WTC11 (cell line): Measurements from ENCODE around the gene IMPDH2. TPM values are rescaled to one million over a fixed set of nuclear protein-coding genes. Genes with fewer than 3 reads are reported as not detected.
"Not testable (repeated sequence)": the region's sequence is repeated elsewhere in the genome, so short reads cannot be mapped to it uniquely, and the experiment has no call there.

ENCODE experiments used
- ATAC-seq: fragments of 200-7000 bp; cut with Tn5 transposase; 2 replicates; pipeline ENCODE4 v1.10.0; 2021; ENCODE audit warnings: mild to moderate bottlenecking, moderate library complexity
- CTCF ChIA-PET: fragments of 300-600 bp; sonication (Branson Sonifier 250); formaldehyde crosslinking; loops from one replicate; lab custom pipeline; 2021; ENCODE audit warnings: antibody characterized with exemption; lab: Charles Lee
- POLR2A ChIA-PET: fragments of 350-600 bp; sonication (Branson Sonifier 250); formaldehyde crosslinking; loops from one replicate; lab custom pipeline; 2021; ENCODE audit warnings: antibody characterized with exemption; lab: Charles Lee
- DNase-seq: peaks from one replicate; pipeline ENCODE4 v3.0.0; 2021; ENCODE audit warnings: low spot score
- H3K27ac Mint-ChIP-seq: 2 replicates; pipeline ENCODE4 v1.8.0; 2021; ENCODE audit warnings: mixed read lengths
- H3K27me3 Mint-ChIP-seq: 2 replicates; pipeline ENCODE4 v1.8.0; 2021; ENCODE audit warnings: low read depth, mild to moderate bottlenecking, moderate library complexity, mixed read lengths
- H3K36me3 Mint-ChIP-seq: 2 replicates; pipeline ENCODE4 v1.8.0; 2021; ENCODE audit warnings: mixed read lengths
- H3K4me1 Mint-ChIP-seq: 2 replicates; pipeline ENCODE4 v1.8.0; 2022; ENCODE audit warnings: mixed read lengths
- H3K4me3 Mint-ChIP-seq: 2 replicates; pipeline ENCODE4 v1.8.0; 2021; ENCODE audit warnings: mild to moderate bottlenecking, moderate library complexity, mixed read lengths
- H3K9me3 Mint-ChIP-seq: 2 replicates; pipeline ENCODE4 v1.8.0; 2021; ENCODE audit warnings: mixed read lengths
- CTCF ChIP-seq: fragments of 200-600 bp; IDR thresholded peaks from 2 replicates; pipeline ENCODE4 v1.8.0; 2022; ENCODE audit warnings: antibody characterized with exemption
- E2F1 ChIP-seq: sonication (generic); formaldehyde crosslinking; IDR thresholded peaks from 2 replicates; pipeline ENCODE4 v1.8.0; 2022; ENCODE audit warnings: mild to moderate bottlenecking, missing genetic modification reagents
- ERG ChIP-seq: fragments of 250-450 bp; sonication (Bioruptor Pico); IDR thresholded peaks from 2 replicates; pipeline ENCODE4 v1.8.0; 2021; ENCODE audit warnings: mild to moderate bottlenecking
- FOXP1 ChIP-seq: sonication (generic); formaldehyde crosslinking; IDR thresholded peaks from 2 replicates; pipeline ENCODE4 v1.8.0; 2022; ENCODE audit warnings: missing genetic modification reagents, mild to moderate bottlenecking, moderate library complexity, borderline replicate concordance
- IRF2 ChIP-seq: sonication (generic); formaldehyde crosslinking; IDR thresholded peaks from 2 replicates; pipeline ENCODE4 v1.8.0; 2022; ENCODE audit warnings: low read depth, missing genetic modification reagents, borderline replicate concordance
- PRRX2 ChIP-seq: fragments of 250-450 bp; sonication (Bioruptor Pico); IDR thresholded peaks from 2 replicates; pipeline ENCODE4 v1.8.0; 2021; ENCODE audit warnings: mild to moderate bottlenecking
- RELA ChIP-seq: sonication (generic); formaldehyde crosslinking; IDR thresholded peaks from 2 replicates; pipeline ENCODE4 v1.8.1; 2022; ENCODE audit warnings: missing genetic modification reagents, mild to moderate bottlenecking, borderline replicate concordance
- TEAD1 ChIP-seq: sonication (generic); formaldehyde crosslinking; IDR thresholded peaks from 2 replicates; pipeline ENCODE4 v1.8.0; 2022; ENCODE audit warnings: mild to moderate bottlenecking, missing genetic modification reagents
- ZBTB21 ChIP-seq: sonication (generic); formaldehyde crosslinking; IDR thresholded peaks from 2 replicates; pipeline ENCODE4 v1.8.1; 2023; ENCODE audit warnings: mild to moderate bottlenecking, missing genetic modification reagents, borderline replicate concordance
- ZMAT4 ChIP-seq: fragments of 250-450 bp; sonication (Bioruptor Pico); IDR thresholded peaks from 2 replicates; pipeline ENCODE4 v1.9.0; 2021; ENCODE audit warnings: mild to moderate bottlenecking
- ZNF263 ChIP-seq: sonication (generic); formaldehyde crosslinking; IDR thresholded peaks from 2 replicates; pipeline ENCODE4 v1.8.1; 2022; ENCODE audit warnings: low read depth, mild to moderate bottlenecking, moderate library complexity, missing genetic modification reagents
- ZNF281 ChIP-seq: sonication (generic); formaldehyde crosslinking; IDR thresholded peaks from 2 replicates; pipeline ENCODE4 v1.8.0; 2023; ENCODE audit warnings: mild to moderate bottlenecking, missing genetic modification reagents
- ZNF416 ChIP-seq: fragments of 250-450 bp; sonication (Bioruptor Pico); IDR thresholded peaks from 2 replicates; pipeline ENCODE4 v1.9.0; 2021; ENCODE audit warnings: mild to moderate bottlenecking, inconsistent platforms
- ZNF423 ChIP-seq: fragments of 250-450 bp; sonication (Bioruptor Pico); IDR thresholded peaks from 2 replicates; pipeline ENCODE4 v2.1.2; 2022; ENCODE audit warnings: mild to moderate bottlenecking, moderate library complexity
- ZNF532 ChIP-seq: fragments of 250-450 bp; sonication (Bioruptor Pico); IDR thresholded peaks from 2 replicates; pipeline ENCODE4 v1.9.0; 2021; ENCODE audit warnings: mild to moderate bottlenecking, borderline replicate concordance
- ZNF671 ChIP-seq: fragments of 250-450 bp; sonication (Bioruptor Pico); IDR thresholded peaks from 2 replicates; pipeline ENCODE4 v1.8.0; 2021; ENCODE audit warnings: mild to moderate bottlenecking
- total RNA-seq: library from RNA; stranded (reverse); gene quantifications from 3 replicates; pipeline ENCODE4 v1.2.3, GENCODE V29; 2021

IMPDH2 gene
- total RNA-seq, 1 experiment from 2014 or later: 452 TPM

GRCh38 chr3:49009396-49009795 lies 19.8 kb downstream of the IMPDH2 start:
- H3K27me3 Mint-ChIP-seq: no peaks in the 10 kb centered on the region
- no peaks in the 10 kb centered on the region for H3K9me3 Mint-ChIP-seq
- CTCF ChIA-PET: interaction anchor here (9.3 kb wide), 1 partner anchor 13 kb away, joined by 124 read pairs; the partner anchor contains the start of gene NDUFAF3
- POLR2A ChIA-PET: interaction anchor here (4.0 to 4.6 kb wide), 2 partner anchors 8 to 13 kb away, joined by 40 to 81 read pairs; partner anchors contain the start of genes DALRD3 and NDUFAF3
- DNase-seq: no peak
- H3K4me3 Mint-ChIP-seq: peak overlapping the region; percentile 38
- peaks cover 15% of the 10 kb centered on the region for H3K4me1 Mint-ChIP-seq
- H3K36me3 Mint-ChIP-seq: peaks cover 27% of the 10 kb centered on the region
- ATAC-seq: no peak
- TF ChIP-seq ZNF281: no peak
- no peak for TF ChIP-seq ZMAT4 (CRISPR knock-in tag)
- no peak for TF ChIP-seq TEAD1 (CRISPR knock-in tag)
- no peak for TF ChIP-seq PRRX2
- TF ChIP-seq FOXP1 (CRISPR knock-in tag): no peak
- TF ChIP-seq IRF2 (CRISPR knock-in tag): no peak
- no peak for TF ChIP-seq ZBTB21 (CRISPR knock-in tag)
- TF ChIP-seq E2F1 (CRISPR knock-in tag): no peak
- no peak for TF ChIP-seq CTCF
- no peak for TF ChIP-seq ZNF423 (CRISPR knock-in tag)
- no peak for TF ChIP-seq ZNF263 (CRISPR knock-in tag)
- H3K27ac Mint-ChIP-seq: no peak overlapping the region

GRCh38 chr3:49008627-49009026 lies 20.6 kb downstream of the IMPDH2 start:
- Mint-ChIP-seq H3K4me3 (peak overlapping the region; percentile 99), H3K36me3 (peaks cover 23% of the 10 kb centered on the region), H3K27ac (peak overlapping the region; percentile 91), H3K4me1 (peaks cover 15% of the 10 kb centered on the region)
- ChIA-PET POLR2A (interaction anchor here (1.0 to 4.6 kb wide), 3 partner anchors 9 to 19 kb away, joined by 3 to 81 read pairs (median 40); partner anchors contain the start of genes DALRD3, NDUFAF3 and P4HTM), CTCF (interaction anchor here (1.6 to 9.3 kb wide), 4 partner anchors 14 to 441 kb away, joined by 4 to 124 read pairs (median 56); partner anchors contain the start of genes ARIH2, NDUFAF3 and P4HTM)
- not testable (repeated sequence) for H3K27me3 Mint-ChIP-seq, DNase-seq, ATAC-seq, H3K9me3 Mint-ChIP-seq

- Mint-ChIP-seq H3K36me3 (peaks cover 20% of the 10 kb centered on the region), H3K27ac (peak overlapping the region; percentile 100), H3K9me3 (no peaks in the 10 kb centered on the region), H3K4me1 (peaks cover 15% of the 10 kb centered on the region), H3K27me3 (no peaks in the 10 kb centered on the region), H3K4me3 (peak overlapping the region; percentile 99)
- peak; percentile 75 for ATAC-seq
- ChIA-PET POLR2A (interaction anchor here (0.9 to 4.6 kb wide), 14 partner anchors 10 to 462 kb away, joined by 3 to 81 read pairs (median 5); partner anchors contain the start of genes CELSR3, DAG1, DALRD3 and NDUFAF3), CTCF (interaction anchor here (0.5 to 9.3 kb wide), 15 partner anchors 10 to 1395 kb away, joined by 3 to 124 read pairs (median 6); partner anchors contain the start of genes ARIH2, CELSR3, DALRD3 and NCKIPSD)
- DNase-seq: peak; percentile 95
- TF ChIP-seq RELA (CRISPR knock-in tag) (no peak), ERG (CRISPR knock-in tag) (peak; percentile 79), ZNF671 (0 out of 2 replicates have a peak, but pooled peaks have one; percentile 1), ZNF416 (CRISPR knock-in tag) (peak; percentile 39; the same call in 1 of the 2 replicates), ZNF532 (CRISPR knock-in tag) (no peak)
Measured at GRCh38 chr3:49007771-49008528, 21.2 kb downstream of the IMPDH2 start.
